Upper lobe of left lung (tissue), 4 donors: ENCODE measurements around the gene LYST.

Experiments used
- EP300 ChIP-seq, 4 donors: sonication (generic); formaldehyde crosslinking; IDR thresholded peaks; one replicate each; pipeline ENCODE4 v1.5.1; 2017; ENCODE audit warnings: antibody characterized with exemption in 4 of 4, control low read depth in 2 of 4
- POLR2A ChIP-seq, 4 donors: fragments of 450-650 bp; IDR thresholded peaks; one replicate each; pipeline ENCODE4 v1.5.1; 2016 to 2017; ENCODE audit warnings: antibody characterized with exemption in 4 of 4, mild to moderate bottlenecking in 2 of 4
- POLR2AphosphoS5 ChIP-seq, 2 donors: sonication (generic); formaldehyde crosslinking; IDR thresholded peaks; one replicate each; pipeline ENCODE4 v1.5.1; 2017; ENCODE audit warnings: antibody characterized with exemption in 2 of 2
- TF ChIP-seq, protein P1 (sequence below), 6 experiments: fragments of 450-650 bp in 4 of 6; fragments of 200-600 bp in 2 of 6; sonication (generic) in 2 of 6; IDR thresholded peaks; one replicate each; pipeline ENCODE4 v1.5.1; 2016 to 2019; ENCODE audit warnings: antibody characterized with exemption in 6 of 6

- TF ChIP-seq, protein P1, sequence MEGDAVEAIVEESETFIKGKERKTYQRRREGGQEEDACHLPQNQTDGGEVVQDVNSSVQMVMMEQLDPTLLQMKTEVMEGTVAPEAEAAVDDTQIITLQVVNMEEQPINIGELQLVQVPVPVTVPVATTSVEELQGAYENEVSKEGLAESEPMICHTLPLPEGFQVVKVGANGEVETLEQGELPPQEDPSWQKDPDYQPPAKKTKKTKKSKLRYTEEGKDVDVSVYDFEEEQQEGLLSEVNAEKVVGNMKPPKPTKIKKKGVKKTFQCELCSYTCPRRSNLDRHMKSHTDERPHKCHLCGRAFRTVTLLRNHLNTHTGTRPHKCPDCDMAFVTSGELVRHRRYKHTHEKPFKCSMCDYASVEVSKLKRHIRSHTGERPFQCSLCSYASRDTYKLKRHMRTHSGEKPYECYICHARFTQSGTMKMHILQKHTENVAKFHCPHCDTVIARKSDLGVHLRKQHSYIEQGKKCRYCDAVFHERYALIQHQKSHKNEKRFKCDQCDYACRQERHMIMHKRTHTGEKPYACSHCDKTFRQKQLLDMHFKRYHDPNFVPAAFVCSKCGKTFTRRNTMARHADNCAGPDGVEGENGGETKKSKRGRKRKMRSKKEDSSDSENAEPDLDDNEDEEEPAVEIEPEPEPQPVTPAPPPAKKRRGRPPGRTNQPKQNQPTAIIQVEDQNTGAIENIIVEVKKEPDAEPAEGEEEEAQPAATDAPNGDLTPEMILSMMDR (IDR thresholded peaks at IDR 0.05), result no peak
- TF ChIP-seq POLR2AphosphoS5 (IDR thresholded peaks at IDR 0.05) (no peak), POLR2A (IDR thresholded peaks at IDR 0.05) (no peak), EP300 (IDR thresholded peaks at IDR 0.05) (no peak)
Measured at GRCh38 chr1:235722858-235723257, 143.8 kb downstream of the LYST start.
